Memory B cell (primary cell): ENCODE data around the gene CPNE2.

Experiments
- ATAC-seq: fragments of 150-1000 bp; cut with Tn5 transposase; 2 replicates; pipeline ENCODE4 v1.10.0; 2021; ENCODE audit warnings: low read depth, mild to moderate bottlenecking, moderate library complexity
- DNase-seq, 2 donors: peaks; one replicate each; pipeline ENCODE4 v3.0.0; 2022; ENCODE audit warnings: low spot score in 2 of 2
- H3K27ac Mint-ChIP-seq: one replicate; pipeline ENCODE4 v1.8.0; 2022; ENCODE audit warnings: mild to moderate bottlenecking, moderate library complexity, mixed read lengths
- H3K27me3 Mint-ChIP-seq: one replicate; pipeline ENCODE4 v1.8.0; 2022; ENCODE audit warnings: mixed read lengths
- H3K36me3 Mint-ChIP-seq: one replicate; pipeline ENCODE4 v1.8.0; 2022; ENCODE audit warnings: mild to moderate bottlenecking, mixed read lengths
- H3K4me1 Mint-ChIP-seq: one replicate; pipeline ENCODE4 v1.8.0; 2022; ENCODE audit warnings: mixed read lengths
- H3K4me3 Mint-ChIP-seq: one replicate; pipeline ENCODE4 v1.8.0; 2022; ENCODE audit warnings: mild to moderate bottlenecking, moderate library complexity, mixed read lengths
- H3K9me3 Mint-ChIP-seq: one replicate; pipeline ENCODE4 v1.8.0; 2022; ENCODE audit warnings: mixed read lengths

The CPNE2 gene

DNA sequence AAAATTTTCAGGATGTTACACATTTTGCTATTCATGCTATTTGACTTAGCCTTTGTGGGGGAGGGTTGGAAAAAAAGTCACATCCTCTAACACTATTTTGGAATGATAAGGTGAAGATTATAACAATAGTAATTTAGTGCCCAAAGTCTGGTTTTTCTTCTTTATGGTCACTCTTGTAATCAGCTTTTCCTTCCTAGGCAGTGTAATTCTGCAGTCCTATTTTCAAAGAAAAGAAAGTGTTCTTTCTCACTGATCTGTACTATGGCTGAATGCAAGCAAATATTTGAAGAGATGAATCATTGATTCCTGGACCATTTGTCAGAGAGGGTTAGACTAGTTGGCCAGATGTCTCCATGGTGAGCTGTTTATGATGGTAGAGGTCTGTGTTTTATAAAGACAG, 102.1 kb downstream of the CPNE2 start:
- Mint-ChIP-seq H3K27ac (no peak overlapping the region), H3K27me3 (no peaks in the 10 kb centered on the region), H3K4me3 (no peak overlapping the region), H3K4me1 (peaks cover 21% of the 10 kb centered on the region), H3K9me3 (no peaks in the 10 kb centered on the region), H3K36me3 (peaks cover 10% of the 10 kb centered on the region)
- ATAC-seq (no peak), DNase-seq (no peak)

GRCh38 chr16:57196286-57196685, 103.9 kb downstream of the CPNE2 start:
- no peaks in the 10 kb centered on the region for H3K27me3 Mint-ChIP-seq
- DNase-seq (no peak), ATAC-seq (no peak)
- no peaks in the 10 kb centered on the region for H3K9me3 Mint-ChIP-seq
- H3K36me3 Mint-ChIP-seq = peaks cover 9% of the 10 kb centered on the region
- no peak overlapping the region for H3K4me3 Mint-ChIP-seq
- peaks cover 17% of the 10 kb centered on the region for H3K4me1 Mint-ChIP-seq
- no peak overlapping the region for H3K27ac Mint-ChIP-seq

- Mint-ChIP-seq H3K36me3 (peaks cover 9% of the 10 kb centered on the region), H3K4me1 (peaks cover 17% of the 10 kb centered on the region), H3K4me3 (no peak overlapping the region), H3K27ac (no peak overlapping the region), H3K9me3 (no peaks in the 10 kb centered on the region), H3K27me3 (no peaks in the 10 kb centered on the region)
- ATAC-seq (no peak), DNase-seq (no peak)
Measured at GRCh38 chr16:57196753-57197152, 104.4 kb downstream of the CPNE2 start.
